GM03348 (cell line): Measurements from ENCODE around the gene DNER.

Experiments used
- DNase-seq: peaks from one replicate; pipeline ENCODE4 v3.0.0; 2012; ENCODE audit warnings: low spot score

DNER gene

DNA sequence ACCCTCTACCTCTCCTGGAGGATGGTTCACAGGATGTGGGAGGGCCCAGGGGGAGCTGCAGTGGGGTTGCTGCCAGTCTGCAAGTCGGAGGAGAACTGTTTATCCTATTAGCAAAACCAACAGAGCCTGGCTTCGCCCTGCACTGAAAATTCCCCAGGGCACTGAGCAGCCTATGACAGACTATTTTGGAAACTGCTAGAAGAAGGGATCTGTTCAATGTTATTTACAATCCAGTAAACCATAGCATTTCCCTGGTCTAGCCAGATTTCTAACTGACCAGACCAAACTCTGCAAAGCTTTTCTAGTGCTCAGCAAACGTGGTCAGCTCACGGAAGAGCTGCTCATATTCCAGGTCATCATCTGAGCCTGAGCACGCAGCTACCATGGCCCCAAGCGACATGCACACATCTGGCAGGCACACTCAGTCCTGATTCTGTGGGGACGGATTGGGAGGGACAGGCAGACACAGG is 378.4 kb downstream of the DNER start:
- no peak for DNase-seq

DNA sequence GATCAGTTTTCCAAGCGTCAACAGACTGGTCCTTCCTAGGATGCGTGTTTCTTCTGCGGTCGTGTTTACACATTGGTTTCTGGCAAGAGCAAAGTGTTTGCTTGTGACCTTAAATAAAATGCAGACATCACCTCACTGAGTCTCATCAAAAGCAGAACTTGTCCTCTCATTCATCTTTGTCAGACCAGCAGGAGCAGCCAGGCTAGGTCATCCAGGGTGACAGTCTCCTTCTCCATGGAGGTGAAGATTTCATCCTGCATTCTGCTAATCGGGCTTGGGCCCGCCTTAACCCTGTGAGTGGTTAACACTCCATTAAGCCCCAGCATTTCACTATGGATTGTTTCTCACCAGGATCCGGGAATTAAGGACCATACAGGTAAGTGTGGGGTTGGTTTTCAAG is 379.0 kb downstream of the DNER start:
- no peak for DNase-seq

- no peak for DNase-seq
Observed at GRCh38 chr2:229330952-229331351, 383.4 kb downstream of the DNER start.

GRCh38 chr2:229319558-229319957 is 394.8 kb downstream of the DNER start:
- DNase-seq = no peak

GRCh38 chr2:229314117-229314516 is 400.2 kb downstream of the DNER start:
- no peak for DNase-seq

DNA sequence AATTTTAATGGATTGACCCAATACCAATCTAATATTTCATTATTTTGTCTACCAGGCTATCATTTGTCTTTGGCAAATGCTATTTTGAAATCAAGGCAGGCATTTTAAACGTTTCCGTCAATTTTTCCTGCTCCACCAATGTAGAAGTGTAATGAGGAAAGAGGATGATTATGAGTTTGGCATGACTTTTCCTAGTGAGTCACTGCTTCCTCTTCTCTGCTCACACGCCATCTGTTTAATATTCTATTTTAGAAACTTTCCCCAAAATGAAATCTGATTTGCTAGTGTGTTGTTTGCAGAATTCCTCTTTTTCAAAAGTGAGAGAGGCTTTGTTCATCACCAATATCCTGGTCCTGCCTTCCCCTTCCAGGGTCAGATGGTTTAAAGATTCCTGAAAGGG is 400.8 kb downstream of the DNER start:
- DNase-seq = peak; percentile 74
